HepG2 (cell line): ENCODE results near the gene OR7D4. TPM values are rescaled to one million over a fixed set of nuclear protein-coding genes. Genes with fewer than 3 reads are reported as not detected.

Experiments
- ATAC-seq: fragments of 200-7000 bp; cut with Tn5 transposase; 3 replicates; pipeline ENCODE4 v1.9.1; 2020; ENCODE audit warnings: mild to moderate bottlenecking, moderate library complexity
- BruUV-seq: library from RNA; stranded (reverse); fragments of 400-500 nt; replicated peaks from 2 replicates; lab custom pipeline; 2021; lab: Mats Ljungman, UMichigan
- CTCF ChIA-PET: fragments of 300-600 bp; formaldehyde crosslinking; extraction: SDS; loops from one replicate; lab custom pipeline; 2021; ENCODE audit warnings: low total read pairs, inconsistent platforms, low intra/inter-chr PET ratio; lab: Yijun Ruan, JAX
- POLR2A ChIA-PET: fragments of 350-600 bp; sonication (Branson Sonifier 250); formaldehyde crosslinking; loops from one replicate; lab custom pipeline; 2020; ENCODE audit warnings: antibody characterized with exemption, inconsistent platforms; lab: Yijun Ruan, JAX
- DNase-seq: peaks from one replicate; pipeline ENCODE4 v3.0.0-alpha.2; 2015; ENCODE audit warnings: low spot score
- FAIRE-seq: peaks from 3 replicates; lab custom pipeline; 2011; peaks lifted over from hg19 to GRCh38; lab: Jason Lieb, UNC
- H2AFZ ChIP-seq: one replicate; pipeline ENCODE4 v1.6.1; 2011; ENCODE audit warnings: low read length, inconsistent platforms
- H3K27ac ChIP-seq: fragments of 300-600 bp; 3 replicates; pipeline ENCODE4 v1.8.0; 2011; ENCODE audit warnings: mixed run types, mild to moderate bottlenecking, mixed read lengths, low read length, inconsistent platforms; ENCODE audit not compliant: insufficient read depth; ENCODE audit errors: extremely low read length
- H3K27me3 ChIP-seq, 2 experiments: fragments of 200-600 bp in 1 of 2; 2 replicates in 1 of 2; 3 replicates in 1 of 2; pipeline versions ENCODE4 v1.6.0 to v1.8.0; 2011; ENCODE audit warnings: low read length in 2 of 2, mild to moderate bottlenecking in 2 of 2, moderate library complexity in 2 of 2, inconsistent platforms in 1 of 2; ENCODE audit not compliant: insufficient read depth in 2 of 2, control insufficient read depth in 1 of 2
- H3K36me3 ChIP-seq, 2 experiments: fragments of 200-600 bp in 1 of 2; replicated peaks in 1 of 2; 2 replicates in 1 of 2; 3 replicates in 1 of 2; pipeline versions ENCODE4 v1.5.1 to v1.8.0; 2011; ENCODE audit warnings: low read length in 2 of 2, inconsistent platforms in 1 of 2; ENCODE audit not compliant: insufficient read depth in 2 of 2, control insufficient read depth in 1 of 2
- H3K4me1 ChIP-seq: 2 replicates; pipeline ENCODE4 v1.5.1; 2012; ENCODE audit warnings: low read length, inconsistent platforms; ENCODE audit not compliant: insufficient read depth
- H3K4me2 ChIP-seq: 2 replicates; pipeline ENCODE4 v1.6.0; 2011; ENCODE audit warnings: low read depth, low read length, inconsistent platforms
- H3K4me3 ChIP-seq, 3 experiments: fragments of 200-600 bp in 1 of 3; sonication (generic), shearing (Covaris generic) in 1 of 3; replicated peaks in 1 of 3; 2 replicates each; pipeline ENCODE4 v1.5.1; 2011 to 2016; ENCODE audit warnings: low read length in 3 of 3, inconsistent platforms in 2 of 3, low read depth in 2 of 3, mild to moderate bottlenecking in 2 of 3, control low read depth in 1 of 3, mixed read lengths in 1 of 3; ENCODE audit not compliant: insufficient read depth in 1 of 3
- H3K79me2 ChIP-seq: one replicate; pipeline ENCODE4 v1.6.1; 2011; ENCODE audit warnings: low read length, inconsistent platforms; ENCODE audit not compliant: insufficient read depth
- H3K9ac ChIP-seq: 2 replicates; pipeline ENCODE4 v1.6.0; 2011; ENCODE audit warnings: mild to moderate bottlenecking, low read depth, low read length, inconsistent platforms; ENCODE audit not compliant: insufficient read depth
- H3K9me3 ChIP-seq: 2 replicates; pipeline ENCODE4 v1.5.1; 2012; ENCODE audit warnings: mild to moderate bottlenecking, low read length
- H4K20me1 ChIP-seq: 2 replicates; pipeline ENCODE4 v1.6.0; 2011; ENCODE audit warnings: inconsistent platforms, mild to moderate bottlenecking, low read length, moderate library complexity; ENCODE audit not compliant: insufficient read depth
- ARNTL ChIP-seq: sonication (generic); formaldehyde crosslinking; IDR thresholded peaks from 2 replicates; pipeline ENCODE4 v1.4.0; 2020; ENCODE audit warnings: mild to moderate bottlenecking, missing genetic modification reagents
- ATF7-NPFF ChIP-seq: sonication (generic); formaldehyde crosslinking; IDR thresholded peaks from 2 replicates; pipeline ENCODE4 v1.8.1; 2023; ENCODE audit warnings: mild to moderate bottlenecking, low read depth, missing genetic modification reagents, moderate library complexity
- CC2D1A ChIP-seq: sonication (generic); formaldehyde crosslinking; IDR thresholded peaks from 2 replicates; pipeline ENCODE4 v1.8.1; 2023; ENCODE audit warnings: mild to moderate bottlenecking, missing genetic modification reagents
- JARID2 ChIP-seq: sonication (generic); formaldehyde crosslinking; IDR thresholded peaks from 2 replicates; pipeline ENCODE4 v1.8.1; 2023; ENCODE audit warnings: missing genetic modification reagents, inconsistent platforms; ENCODE audit not compliant: insufficient replicate concordance
- JUN ChIP-seq: sonication (generic); formaldehyde crosslinking; IDR thresholded peaks from 2 replicates; pipeline ENCODE4 v1.4.0; 2020; ENCODE audit warnings: mild to moderate bottlenecking, missing genetic modification reagents
- TBX3 ChIP-seq: fragments of 450-650 bp; IDR thresholded peaks from 2 replicates; pipeline ENCODE4 v1.6.1; 2017; ENCODE audit warnings: antibody characterized with exemption, mild to moderate bottlenecking, inconsistent platforms, borderline replicate concordance
- TIGD3 ChIP-seq: sonication (generic); formaldehyde crosslinking; IDR thresholded peaks from 2 replicates; pipeline ENCODE4 v1.5.1; 2020; ENCODE audit warnings: mild to moderate bottlenecking, missing genetic modification reagents, borderline replicate concordance
- ZNF20 ChIP-seq: sonication (generic); formaldehyde crosslinking; IDR thresholded peaks from 2 replicates; pipeline ENCODE4 v1.4.0; 2020; ENCODE audit warnings: mild to moderate bottlenecking, moderate library complexity, missing genetic modification reagents
- ZNF280D ChIP-seq: sonication (generic); formaldehyde crosslinking; IDR thresholded peaks from 2 replicates; pipeline ENCODE4 v1.5.1; 2020; ENCODE audit warnings: mild to moderate bottlenecking, missing genetic modification reagents
- ZNF530 ChIP-seq: sonication (generic); formaldehyde crosslinking; IDR thresholded peaks from 2 replicates; pipeline ENCODE4 v1.5.0; 2020; ENCODE audit warnings: low read depth, mild to moderate bottlenecking, missing genetic modification reagents
- ZNF781 ChIP-seq: sonication (generic); formaldehyde crosslinking; IDR thresholded peaks from 2 replicates; pipeline ENCODE4 v1.5.1; 2020; ENCODE audit warnings: borderline replicate concordance, mild to moderate bottlenecking, missing genetic modification reagents; ENCODE audit errors: not compliant biosample characterization
- ZNF782 ChIP-seq: sonication (generic); formaldehyde crosslinking; IDR thresholded peaks from 2 replicates; pipeline ENCODE4 v1.4.0; 2020; ENCODE audit warnings: missing genetic modification reagents, mild to moderate bottlenecking, borderline replicate concordance
- WGBS: methylation state at CpG from one replicate; pipeline ENCODE4 v1.1.6; 2017; ENCODE audit warnings: low lambda C conversion rate; 5-methylcytosine and 5-hydroxymethylcytosine counted together
- in situ Hi-C: cut with HindIII; loops from 2 replicates; pipeline ENCODE4 v1.10.0; 2017; ENCODE audit warnings: low pct_unique_long_range_greater_than_20kb; ENCODE audit not compliant: extremely low pct_ligation_motif_present
- intact Hi-C: fragments of 100-400 bp; cut with micrococcal nuclease; formaldehyde crosslinking; loops from one replicate; pipeline ENCODE4 v1.10.0; 2022; ENCODE audit not compliant: unreplicated experiment
- polyA plus RNA-seq, 8 experiments: library from polyadenylated mRNA; depleted of rRNA in 3 of 8; stranded (reverse) in 7 of 8; unstranded in 1 of 8; fragments of >200 nt; fragmentation: Illumina TruSeq in 4 of 8; extraction: Trizol in 4 of 8; gene quantifications; 2 replicates each; pipeline versions ENCODE4 v1.2.1 to v1.2.3, GENCODE V29; 2011 to 2016; ENCODE audit warnings: low read depth in 4 of 8, missing spikeins in 1 of 8, mixed read lengths in 1 of 8; ENCODE audit not compliant: insufficient read depth in 1 of 8
- total RNA-seq, 5 experiments: library from RNA; depleted of rRNA; stranded (reverse); fragments of >200 nt; fragmentation: Illumina TruSeq; extraction: Trizol; gene quantifications; 2 replicates each; pipeline ENCODE4 v1.2.3, GENCODE V29; 2016; ENCODE audit warnings: low read depth in 1 of 5

Gene OR7D4
- total and polyA plus RNA-seq, 2 of the 13 experiments (the other 11 are each of a cell fraction or from before 2014, with no cell fraction given), result not detected

DNA sequence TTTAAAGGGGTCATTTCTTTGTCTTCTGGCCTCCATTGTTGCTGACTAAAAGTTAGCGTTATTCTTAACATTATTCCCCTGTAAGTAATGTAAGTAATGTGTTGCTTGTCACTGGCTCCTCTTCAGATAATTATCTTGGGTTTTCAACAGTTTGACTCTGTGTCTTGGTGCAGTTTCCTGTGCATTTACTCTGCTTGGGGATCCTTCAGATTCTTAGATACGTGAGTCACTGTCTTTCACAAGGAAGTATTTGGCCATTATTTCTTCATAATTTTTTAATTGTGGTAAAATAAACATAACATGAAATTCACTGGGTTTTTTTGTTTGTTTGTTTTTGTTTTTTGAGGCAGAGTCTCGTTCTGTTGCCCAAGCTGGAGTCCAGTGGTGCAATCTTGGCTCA is 54.1 kb downstream of the OR7D4 start:
- H2AFZ ChIP-seq, result no peak overlapping the region
- ChIA-PET CTCF (no interaction called here), POLR2A (no interaction called here)
- no peaks in the 10 kb centered on the region for H3K9me3 ChIP-seq
- H3K4me2 ChIP-seq, result no peak overlapping the region
- no TSS peak for BruUV-seq
- H3K4me3 ChIP-seq, result no peak overlapping the region
- intact Hi-C loops (no loop called here), in situ Hi-C loops (no loop called here)
- no peak overlapping the region for H3K27ac ChIP-seq
- no peak for FAIRE-seq
- H3K79me2 ChIP-seq, result no peaks in the 10 kb centered on the region
- ATAC-seq, result no peak
- H4K20me1 ChIP-seq, result no peaks in the 10 kb centered on the region
- H3K4me1 ChIP-seq, result no peaks in the 10 kb centered on the region
- DNase-seq, result no peak
- peaks cover 23 to 40% of the 10 kb centered on the region in 2 experiments for H3K36me3 ChIP-seq
- WGBS, result over 99% methylated on average over 3 of the region's 3 CpGs
- TF ChIP-seq ZNF280D (CRISPR knock-in tag), result no peak
- TF ChIP-seq JUN, result no peak
- no peak for TF ChIP-seq ZNF782 (CRISPR knock-in tag)
- TF ChIP-seq ZNF781 (CRISPR knock-in tag), result no peak
- no peak for TF ChIP-seq ATF7-NPFF (CRISPR knock-in tag)
- TF ChIP-seq ARNTL (CRISPR knock-in tag), result no peak
- TF ChIP-seq CC2D1A (CRISPR knock-in tag), result no peak
- TF ChIP-seq TIGD3 (CRISPR knock-in tag), result no peak
- TF ChIP-seq ZNF530 (CRISPR knock-in tag), result no peak
- TF ChIP-seq ZNF20, result no peak
- TF ChIP-seq TBX3, result no peak
- no peak for TF ChIP-seq JARID2 (CRISPR knock-in tag)
- H3K9ac ChIP-seq, result no peak overlapping the region
- H3K27me3 ChIP-seq, result no peaks in the 10 kb centered on the region
